Osteoblast (primary cell): ENCODE data around the gene TTLL5. TPM values are rescaled to one million over a fixed set of nuclear protein-coding genes. Genes with fewer than 3 reads are reported as not detected.

Experiments used
- DNase-seq: peaks from one replicate; pipeline ENCODE4 v3.0.0; 2011; ENCODE audit warnings: low spot score, mixed read lengths; ENCODE audit not compliant: insufficient read length; ENCODE audit errors: missing footprints
- H2AFZ ChIP-seq: 2 replicates; pipeline ENCODE4 v1.6.0; 2011; ENCODE audit warnings: mild to moderate bottlenecking, low read length
- H3K27ac ChIP-seq: 2 replicates; pipeline ENCODE4 v1.5.1; 2011; ENCODE audit warnings: mild to moderate bottlenecking, low read depth, low read length, moderate library complexity
- H3K27me3 ChIP-seq: 2 replicates; pipeline ENCODE4 v1.6.0; 2012; ENCODE audit warnings: mild to moderate bottlenecking, control low read depth, inconsistent platforms, low read length, moderate library complexity; ENCODE audit not compliant: insufficient read depth
- H3K36me3 ChIP-seq: 2 replicates; pipeline ENCODE4 v1.5.1; 2011; ENCODE audit warnings: mild to moderate bottlenecking, low read length, control low read depth, moderate library complexity; ENCODE audit not compliant: insufficient read depth
- H3K4me1 ChIP-seq: 2 replicates; pipeline ENCODE4 v1.5.1; 2011; ENCODE audit warnings: mild to moderate bottlenecking, low read length, control low read depth, moderate library complexity; ENCODE audit not compliant: insufficient read depth
- H3K4me2 ChIP-seq: 2 replicates; pipeline ENCODE4 v1.6.0; 2011; ENCODE audit warnings: mild to moderate bottlenecking, low read length; ENCODE audit not compliant: insufficient read depth
- H3K4me3 ChIP-seq: fragments of 200-600 bp; sonication (generic); 3 replicates; pipeline ENCODE4 v1.5.1; 2012; ENCODE audit warnings: mild to moderate bottlenecking, low read length, inconsistent platforms; ENCODE audit not compliant: insufficient read depth
- H3K79me2 ChIP-seq: 2 replicates; pipeline ENCODE4 v1.6.0; 2012; ENCODE audit warnings: mild to moderate bottlenecking, low read length, control low read depth, inconsistent platforms; ENCODE audit not compliant: insufficient read depth
- H3K9me3 ChIP-seq: 2 replicates; pipeline ENCODE4 v1.5.1; 2011; ENCODE audit warnings: low read depth, low read length, control low read depth
- H4K20me1 ChIP-seq: 2 replicates; pipeline ENCODE4 v1.6.0; 2012; ENCODE audit warnings: mild to moderate bottlenecking, low read length, control low read depth; ENCODE audit not compliant: insufficient read depth
- CTCF ChIP-seq: IDR thresholded peaks from 2 replicates; pipeline ENCODE4 v1.5.1; 2011; ENCODE audit warnings: mild to moderate bottlenecking, low read depth, low read length, moderate library complexity; ENCODE audit errors: extremely low read depth
- total RNA-seq: library from RNA; depleted of rRNA; stranded (reverse); fragments of >200 nt; gene quantifications from 2 replicates; pipeline ENCODE4 v1.2.3, GENCODE V29; 2012

Gene TTLL5
- total RNA-seq, 1 donor = 30.4 TPM

DNA sequence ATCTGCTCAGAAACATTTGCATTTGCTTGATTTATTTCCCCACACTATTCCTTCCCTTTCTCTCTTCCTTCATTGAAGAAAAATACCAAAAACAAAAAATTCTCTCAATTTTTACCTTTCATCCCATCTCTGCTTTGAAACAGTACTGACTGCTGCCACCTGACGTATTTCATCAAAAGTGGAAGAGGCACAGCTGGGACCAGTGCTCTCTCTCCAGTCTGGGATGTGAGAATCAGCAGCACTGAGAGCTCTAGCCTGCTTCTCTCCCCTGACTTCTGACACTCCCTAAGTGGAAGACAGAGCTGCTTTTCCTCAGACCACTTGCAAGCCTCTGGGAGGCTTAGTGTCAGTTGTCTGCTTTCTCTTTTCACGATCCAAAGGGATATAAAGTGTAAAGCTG lies 36.9 kb downstream of the TTLL5 start:
- no peak for DNase-seq
- H3K79me2 ChIP-seq = no peaks in the 10 kb centered on the region
- H4K20me1 ChIP-seq = no peaks in the 10 kb centered on the region
- no peak overlapping the region for H3K4me3 ChIP-seq
- no peak for TF ChIP-seq CTCF
- no peak overlapping the region for H3K27ac ChIP-seq
- H2AFZ ChIP-seq = no peak overlapping the region
- H3K27me3 ChIP-seq = no peaks in the 10 kb centered on the region
- H3K4me2 ChIP-seq = no peak overlapping the region
- no peaks in the 10 kb centered on the region for H3K9me3 ChIP-seq
- H3K36me3 ChIP-seq = peaks cover 3% of the 10 kb centered on the region
- peaks cover 4% of the 10 kb centered on the region for H3K4me1 ChIP-seq

DNA sequence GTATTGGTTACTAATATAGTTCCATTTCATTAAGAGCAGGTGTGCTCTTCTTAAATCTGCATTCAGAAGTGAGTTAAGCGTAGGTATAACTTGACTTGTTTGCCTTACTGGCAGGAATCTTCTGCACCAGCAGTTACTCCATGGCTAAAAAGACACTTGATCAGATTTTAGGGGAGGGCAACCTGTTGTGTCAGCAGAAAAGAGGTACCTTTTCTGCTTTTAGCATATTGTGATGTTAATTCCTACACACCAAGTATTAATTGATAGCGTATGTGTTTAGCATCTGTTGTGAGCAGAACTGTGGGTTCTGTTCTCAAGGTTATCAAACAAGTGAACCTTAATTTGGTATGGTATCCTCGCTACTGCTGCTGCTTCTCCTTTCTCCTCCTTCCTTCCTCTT lies 38.3 kb downstream of the TTLL5 start:
- no peaks in the 10 kb centered on the region for H3K9me3 ChIP-seq

DNA sequence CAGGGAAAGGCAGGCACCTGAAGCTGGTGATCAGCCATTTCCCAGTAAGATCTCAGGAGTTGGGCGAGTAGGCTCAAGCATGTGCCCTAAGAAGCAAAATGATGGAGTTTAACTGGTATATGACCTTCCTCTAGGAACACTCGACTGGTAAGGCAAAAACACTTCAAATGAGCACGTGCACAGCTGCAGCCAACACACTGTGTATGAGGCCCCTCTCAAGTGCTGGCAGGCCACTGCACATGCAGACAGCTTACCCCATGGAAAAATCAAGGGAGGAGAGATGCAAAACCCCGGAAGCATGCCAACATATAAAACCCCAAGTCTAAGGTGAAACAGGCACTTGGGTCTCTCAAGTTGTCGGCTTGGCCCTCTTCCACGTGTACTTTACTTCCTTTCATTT lies 39.2 kb downstream of the TTLL5 start:
- H3K27me3 ChIP-seq = no peaks in the 10 kb centered on the region
- no peak for DNase-seq
- TF ChIP-seq CTCF = no peak
- H3K79me2 ChIP-seq = no peaks in the 10 kb centered on the region
- H2AFZ ChIP-seq = no peak overlapping the region
- peaks cover 4% of the 10 kb centered on the region for H3K4me1 ChIP-seq
- H3K9me3 ChIP-seq = no peaks in the 10 kb centered on the region
- no peak overlapping the region for H3K4me3 ChIP-seq
- H4K20me1 ChIP-seq = no peaks in the 10 kb centered on the region
- peaks cover 3% of the 10 kb centered on the region for H3K36me3 ChIP-seq
- H3K27ac ChIP-seq = no peak overlapping the region
- no peak overlapping the region for H3K4me2 ChIP-seq

More for the DNA sequence above, 38.3 kb downstream of the TTLL5 start:
- DNase-seq = peak; percentile 45
- Histone ChIP-seq H3K36me3 (peaks cover 3% of the 10 kb centered on the region), H3K27me3 (no peaks in the 10 kb centered on the region), H2AFZ (no peak overlapping the region), H3K4me2 (no peak overlapping the region), H3K4me1 (peaks cover 4% of the 10 kb centered on the region), H3K27ac (no peak overlapping the region), H3K4me3 (no peak overlapping the region), H3K79me2 (no peaks in the 10 kb centered on the region), H4K20me1 (no peaks in the 10 kb centered on the region)
- TF ChIP-seq CTCF = no peak

- peak overlapping the region; percentile 13 for H3K27ac ChIP-seq
- H4K20me1 ChIP-seq = no peaks in the 10 kb centered on the region
- H3K4me1 ChIP-seq = peaks cover 4% of the 10 kb centered on the region
- no peak overlapping the region for H2AFZ ChIP-seq
- no peaks in the 10 kb centered on the region for H3K9me3 ChIP-seq
- no peaks in the 10 kb centered on the region for H3K79me2 ChIP-seq
- no peaks in the 10 kb centered on the region for H3K27me3 ChIP-seq
- no peak for DNase-seq
- no peak for TF ChIP-seq CTCF
- H3K4me2 ChIP-seq = no peak overlapping the region
- H3K4me3 ChIP-seq = no peak overlapping the region
- H3K36me3 ChIP-seq = peaks cover 7% of the 10 kb centered on the region
These were observed 41.1 kb downstream of the TTLL5 start for GRCh38 chr14:75702122-75702521.
